Kidney epithelial cell (primary cell): ENCODE data around the gene ARL4C. TPM values are rescaled to one million over a fixed set of nuclear protein-coding genes. Genes with fewer than 3 reads are reported as not detected.

Experiments used
- DNase-seq: peaks from one replicate; pipeline ENCODE4 v3.0.0-alpha.2; 2010; ENCODE audit warnings: low read depth
- H3K27me3 ChIP-seq: 2 replicates; pipeline ENCODE4 v1.6.0; 2011; ENCODE audit warnings: low read length; ENCODE audit not compliant: control insufficient read depth, insufficient read depth
- H3K36me3 ChIP-seq: 2 replicates; pipeline ENCODE4 v1.5.1; 2011; ENCODE audit warnings: low read length; ENCODE audit not compliant: control insufficient read depth, insufficient read depth
- H3K4me3 ChIP-seq: 2 replicates; pipeline ENCODE4 v1.5.1; 2011; ENCODE audit warnings: low read depth, mild to moderate bottlenecking, control low read depth, low read length
- CTCF ChIP-seq: IDR thresholded peaks from 2 replicates; pipeline ENCODE4 v1.5.1; 2011; ENCODE audit warnings: mild to moderate bottlenecking, moderate library complexity, low read length, control low read depth, inconsistent platforms; ENCODE audit not compliant: insufficient read depth, poor library complexity, severe bottlenecking
- total RNA-seq: library from RNA; depleted of rRNA; stranded (reverse); fragments of >200 nt; gene quantifications from 2 replicates; pipeline ENCODE4 v1.2.3, GENCODE V29; 2015

ARL4C gene
- total RNA-seq, 1 donor from 2014 or later: 115 TPM

- TF ChIP-seq CTCF: no peak
- Histone ChIP-seq H3K27me3 (no peaks in the 10 kb centered on the region), H3K36me3 (peaks cover 6% of the 10 kb centered on the region), H3K4me3 (peak overlapping the region; percentile 100)
- no peak for DNase-seq
These were observed 5.6 kb downstream of the ARL4C start for GRCh38 chr2:234491281-234491680.

- H3K27me3 ChIP-seq: no peaks in the 10 kb centered on the region
- TF ChIP-seq CTCF: no peak
- no peak for DNase-seq
- H3K4me3 ChIP-seq: no peak overlapping the region
- H3K36me3 ChIP-seq: peaks cover 2% of the 10 kb centered on the region
These were observed 6.4 kb downstream of the ARL4C start for GRCh38 chr2:234490271-234491091.

GRCh38 chr2:234488913-234489451 is 7.9 kb downstream of the ARL4C start:
- Histone ChIP-seq H3K36me3 (no peaks in the 10 kb centered on the region), H3K4me3 (no peak overlapping the region), H3K27me3 (no peaks in the 10 kb centered on the region)
- no peak for DNase-seq
- TF ChIP-seq CTCF: no peak

- no peak overlapping the region for H3K4me3 ChIP-seq
- no peaks in the 10 kb centered on the region for H3K27me3 ChIP-seq
- no peak for TF ChIP-seq CTCF
- no peak for DNase-seq
- H3K36me3 ChIP-seq: no peaks in the 10 kb centered on the region
These were observed 8.4 kb downstream of the ARL4C start for GRCh38 chr2:234488486-234488885.

GRCh38 chr2:234487356-234487755 is 9.5 kb downstream of the ARL4C start:
- no peak for TF ChIP-seq CTCF
- Histone ChIP-seq H3K36me3 (no peaks in the 10 kb centered on the region), H3K27me3 (no peaks in the 10 kb centered on the region), H3K4me3 (no peak overlapping the region)
- DNase-seq: no peak
